AG09319 (cell line): Measurements from ENCODE around the gene EPB41L4B.

Source experiments
- DNase-seq: peaks from one replicate; pipeline ENCODE4 v3.0.0-alpha.2; 2010; ENCODE audit warnings: low read depth; ENCODE audit errors: extremely low read depth
- TF ChIP-seq, protein P1 (sequence below): IDR thresholded peaks from 2 replicates; pipeline ENCODE4 v1.5.1; 2011; ENCODE audit warnings: low read depth, mild to moderate bottlenecking, inconsistent platforms, low read length, moderate library complexity

EPB41L4B gene

DNA sequence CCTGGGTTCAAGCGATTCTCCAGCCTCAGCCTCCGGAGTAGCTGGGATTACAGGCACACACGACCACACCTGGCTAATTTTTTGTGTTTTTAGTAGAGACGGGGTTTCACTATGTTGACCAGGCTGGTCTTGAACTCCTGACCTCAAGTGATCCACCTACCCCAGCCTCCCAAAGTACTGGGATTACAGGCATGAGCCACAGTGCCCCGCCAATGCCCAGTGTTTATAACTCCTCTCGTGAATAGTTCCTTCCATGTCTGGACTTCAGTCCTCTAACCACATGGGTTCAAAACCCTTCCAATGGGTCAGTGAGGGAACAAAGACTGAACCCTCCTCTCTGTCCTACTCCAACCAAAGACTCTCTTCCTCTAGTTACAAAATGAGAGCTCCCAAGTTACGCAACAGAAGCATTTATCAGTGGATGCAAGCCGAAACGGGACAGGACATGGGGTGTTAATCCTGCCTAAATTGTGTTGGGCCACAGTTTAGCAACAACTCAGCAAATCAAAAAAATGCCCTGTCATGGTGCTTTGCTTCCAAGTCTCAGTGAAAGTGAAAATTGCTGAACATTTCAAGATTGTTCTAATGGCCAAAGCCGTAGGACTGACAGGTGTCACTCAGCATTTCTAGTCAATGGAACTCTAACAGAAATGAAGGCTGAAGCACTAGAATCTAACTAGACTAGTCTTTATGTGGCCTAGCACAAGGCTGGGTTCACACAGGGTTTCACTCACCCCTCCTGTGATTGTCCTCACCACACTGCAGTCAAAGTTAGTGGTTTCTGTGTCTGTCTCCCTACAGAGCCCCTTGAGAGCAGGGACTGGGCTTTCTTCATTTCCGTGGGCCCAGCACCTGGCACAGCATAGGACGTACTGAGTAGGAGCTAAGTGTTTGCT is 197.9 kb downstream of the EPB41L4B start:
- TF ChIP-seq, protein P1, sequence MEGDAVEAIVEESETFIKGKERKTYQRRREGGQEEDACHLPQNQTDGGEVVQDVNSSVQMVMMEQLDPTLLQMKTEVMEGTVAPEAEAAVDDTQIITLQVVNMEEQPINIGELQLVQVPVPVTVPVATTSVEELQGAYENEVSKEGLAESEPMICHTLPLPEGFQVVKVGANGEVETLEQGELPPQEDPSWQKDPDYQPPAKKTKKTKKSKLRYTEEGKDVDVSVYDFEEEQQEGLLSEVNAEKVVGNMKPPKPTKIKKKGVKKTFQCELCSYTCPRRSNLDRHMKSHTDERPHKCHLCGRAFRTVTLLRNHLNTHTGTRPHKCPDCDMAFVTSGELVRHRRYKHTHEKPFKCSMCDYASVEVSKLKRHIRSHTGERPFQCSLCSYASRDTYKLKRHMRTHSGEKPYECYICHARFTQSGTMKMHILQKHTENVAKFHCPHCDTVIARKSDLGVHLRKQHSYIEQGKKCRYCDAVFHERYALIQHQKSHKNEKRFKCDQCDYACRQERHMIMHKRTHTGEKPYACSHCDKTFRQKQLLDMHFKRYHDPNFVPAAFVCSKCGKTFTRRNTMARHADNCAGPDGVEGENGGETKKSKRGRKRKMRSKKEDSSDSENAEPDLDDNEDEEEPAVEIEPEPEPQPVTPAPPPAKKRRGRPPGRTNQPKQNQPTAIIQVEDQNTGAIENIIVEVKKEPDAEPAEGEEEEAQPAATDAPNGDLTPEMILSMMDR = no peak
- DNase-seq = no peak
